Heart right ventricle (tissue), 16 donors: Measurements from ENCODE around the gene TEX22. TPM values are rescaled to one million over a fixed set of nuclear protein-coding genes. Genes with fewer than 3 reads are reported as not detected.
A peak's percentile ranks its signal among the peaks of the same experiment; 100 is the strongest.

ENCODE experiments used
- ATAC-seq, 8 donors: fragments of 200-7000 bp; cut with Tn5 transposase; one replicate each; pipeline ENCODE4 v1.9.1; 2020; ENCODE audit warnings: mild to moderate bottlenecking in 8 of 8, moderate library complexity in 8 of 8, moderate number of reproducible peaks in 1 of 8
- DNase-seq, 2 donors: peaks; one replicate each; pipeline ENCODE4 v3.0.0-alpha.2; 2020
- H3K27ac ChIP-seq, 10 donors: fragments of 200-600 bp; sonication (generic) in 2 of 10; one replicate each; pipeline versions ENCODE4 v1.5.0 to v1.8.0; 2020 to 2022; ENCODE audit warnings: mild to moderate bottlenecking in 3 of 10
- H3K27me3 ChIP-seq, 7 donors: fragments of 200-600 bp; one replicate each; pipeline ENCODE4 v1.8.0; 2021 to 2022; ENCODE audit warnings: mild to moderate bottlenecking in 2 of 7
- H3K36me3 ChIP-seq, 9 donors: fragments of 200-600 bp; sonication (generic) in 1 of 9; one replicate each; pipeline versions ENCODE4 v1.5.0 to v1.8.0; 2020 to 2022; ENCODE audit warnings: mild to moderate bottlenecking in 2 of 9
- H3K4me1 ChIP-seq, 9 donors: fragments of 200-600 bp; sonication (generic) in 1 of 9; one replicate each; pipeline versions ENCODE4 v1.5.0 to v1.8.0; 2020 to 2022; ENCODE audit warnings: mild to moderate bottlenecking in 4 of 9
- H3K4me3 ChIP-seq, 10 donors: fragments of 200-600 bp; sonication (generic) in 2 of 10; one replicate each; pipeline versions ENCODE4 v1.5.0 to v1.8.0; 2020 to 2022; ENCODE audit warnings: mild to moderate bottlenecking in 7 of 10, moderate library complexity in 2 of 10
- H3K9me3 ChIP-seq, 11 donors: fragments of 200-600 bp in 10 of 11; sonication (generic) in 2 of 11; one replicate each; pipeline versions ENCODE4 v1.5.0 to v1.8.0; 2013 to 2022; ENCODE audit warnings: mild to moderate bottlenecking in 2 of 11, control low read depth in 1 of 11, moderate library complexity in 1 of 11
- WGBS, 2 donors: extraction: QIAGEN DNeasy Blood & Tissue Kit; methylation state at CpG; one replicate each; pipeline ENCODE4 v1.1.7; 2013; ENCODE audit warnings: inconsistent platforms in 1 of 2; 5-methylcytosine and 5-hydroxymethylcytosine counted together
- intact Hi-C, 10 donors: fragments of 100-400 bp; cut with DNase I; formaldehyde crosslinking; loops; one replicate each; pipeline versions ENCODE4 v1.11.1 to v1.14.2; 2022
- polyA plus RNA-seq, 2 donors: library from polyadenylated mRNA; stranded (reverse); fragments of 200-250 nt; gene quantifications; one replicate each; pipeline ENCODE4 v1.2.3, GENCODE V29; 2013
- total RNA-seq, 10 donors: library from RNA; stranded (reverse); fragmentation: NEBNext Ultra II Directional in 3 of 10; extraction: Animal tissue kit (Norgen Biotek cat#: 25700) in 3 of 10; gene quantifications; one replicate each; pipeline versions ENCODE4 v1.2.1 to v1.2.4, GENCODE V29; 2021 to 2023
- TF ChIP-seq, protein P1 (sequence below), 9 donors: fragments of 200-600 bp; sonication (generic) in 2 of 9; IDR thresholded peaks; one replicate each; pipeline versions ENCODE4 v1.5.0 to v1.8.0; 2021 to 2022; ENCODE audit warnings: antibody characterized with exemption in 9 of 9, mild to moderate bottlenecking in 5 of 9, moderate library complexity in 1 of 9
- donor health status: Arrhythmogenic right ventricular cardiomyopathy.
- donor health status: ischemic (EF 13 %, LVEDD 7.1; RV severe dilation, severe dysfunction).
- donor health status: healthy with polysubstance abuse.
- donor health status: DM: no; HTN: yes; CAD: no.
- donor health status: DM: no; HTN: no; CAD: no.
- donor health status: ischemic (EF 25% LVEDD 6.9; RV normal size, moderate dysfunction).
- donor health status: ischemic (EF 25% LVEDD 5.7; RV mildly dilated, moderate dysfunction).
- donor health status: healthy.
- donor health status: DM: yes; HTN: yes; CAD: no.
- donor health status: Ischemic cardiomyopathy.
- donor health status: ischemic (EF 35%, LVEDD 5.7; RV mildly dilated, moderate dysfunction).
- donor health status: nonischemic (EF 11% LVEDD 7.7; RV severe dilation, severe dysfunction).
- donor health status: DM: yes; HTN: yes; CAD: no.
- donor health status: PGD.
- donor health status: ischemic (EF 29% LVEDD 5.4; RV normal size, mild dysfunction).
- donor health status: nonischemic (EF 23%, LVEDD 6.1; RV moderate dilation, normal function).

The TEX22 gene
- total and polyA plus RNA-seq, 12 donors, result 0.07 to 2.0 (median 0.66) TPM; not detected in 2

DNA sequence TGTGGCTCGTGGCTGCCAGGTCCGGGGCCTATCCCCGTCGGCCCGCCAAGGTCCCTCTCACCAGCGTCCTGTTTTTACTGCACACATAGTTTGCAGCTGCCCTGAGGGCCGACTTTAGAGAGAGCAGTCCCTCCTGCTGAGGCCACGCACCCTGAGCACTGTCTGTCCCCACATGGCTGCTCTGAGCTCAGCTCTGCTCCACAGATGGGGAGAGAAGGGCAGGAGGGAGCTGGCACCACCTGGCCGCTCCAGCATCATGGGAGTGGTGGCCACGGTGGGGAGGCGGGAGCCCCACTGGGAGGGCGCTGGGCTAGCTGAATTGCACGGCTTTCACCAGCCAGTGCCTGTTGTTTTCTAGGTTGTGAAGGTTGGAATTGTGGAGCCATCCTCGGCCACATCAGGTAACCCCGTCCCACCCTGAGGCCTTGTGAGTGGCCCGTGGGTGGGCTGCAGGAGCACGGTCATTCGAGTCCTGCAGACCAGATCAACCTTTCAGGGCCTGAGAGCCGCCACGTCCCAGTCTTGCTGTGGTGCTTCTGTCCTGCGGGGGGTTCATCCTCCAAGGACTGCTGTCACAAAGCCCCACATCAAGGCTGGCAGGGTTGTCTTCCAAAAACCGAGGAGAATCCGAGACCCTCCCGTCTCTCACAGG, 7.4 kb upstream of the TEX22 start:
- Histone ChIP-seq H3K36me3 (peaks cover 0 to 68% (median 0%) of the 10 kb centered on the region in 9 donors), H3K27me3 (no peaks in the 10 kb centered on the region), H3K4me3 (no peak overlapping the region), H3K27ac (peak overlapping the region in 3 of 10 donors; percentile 15 to 83 (median 56)), H3K4me1 (peaks cover 0 to 58% (median 0%) of the 10 kb centered on the region in 9 donors), H3K9me3 (no peaks in the 10 kb centered on the region)
- DNase-seq (no peak), ATAC-seq (no peak)
- TF ChIP-seq, protein P1, sequence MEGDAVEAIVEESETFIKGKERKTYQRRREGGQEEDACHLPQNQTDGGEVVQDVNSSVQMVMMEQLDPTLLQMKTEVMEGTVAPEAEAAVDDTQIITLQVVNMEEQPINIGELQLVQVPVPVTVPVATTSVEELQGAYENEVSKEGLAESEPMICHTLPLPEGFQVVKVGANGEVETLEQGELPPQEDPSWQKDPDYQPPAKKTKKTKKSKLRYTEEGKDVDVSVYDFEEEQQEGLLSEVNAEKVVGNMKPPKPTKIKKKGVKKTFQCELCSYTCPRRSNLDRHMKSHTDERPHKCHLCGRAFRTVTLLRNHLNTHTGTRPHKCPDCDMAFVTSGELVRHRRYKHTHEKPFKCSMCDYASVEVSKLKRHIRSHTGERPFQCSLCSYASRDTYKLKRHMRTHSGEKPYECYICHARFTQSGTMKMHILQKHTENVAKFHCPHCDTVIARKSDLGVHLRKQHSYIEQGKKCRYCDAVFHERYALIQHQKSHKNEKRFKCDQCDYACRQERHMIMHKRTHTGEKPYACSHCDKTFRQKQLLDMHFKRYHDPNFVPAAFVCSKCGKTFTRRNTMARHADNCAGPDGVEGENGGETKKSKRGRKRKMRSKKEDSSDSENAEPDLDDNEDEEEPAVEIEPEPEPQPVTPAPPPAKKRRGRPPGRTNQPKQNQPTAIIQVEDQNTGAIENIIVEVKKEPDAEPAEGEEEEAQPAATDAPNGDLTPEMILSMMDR (IDR thresholded peaks at IDR 0.05), result no peak
- 91 to 92% methylated on average over 24 of the region's 24 CpGs for WGBS, 2 donors
- intact Hi-C loops, result loop anchor here in 1 of 10 donors (10.0 kb wide), 1 partner anchor 94 kb away; the partner anchor contains the start of gene CRIP1

DNA sequence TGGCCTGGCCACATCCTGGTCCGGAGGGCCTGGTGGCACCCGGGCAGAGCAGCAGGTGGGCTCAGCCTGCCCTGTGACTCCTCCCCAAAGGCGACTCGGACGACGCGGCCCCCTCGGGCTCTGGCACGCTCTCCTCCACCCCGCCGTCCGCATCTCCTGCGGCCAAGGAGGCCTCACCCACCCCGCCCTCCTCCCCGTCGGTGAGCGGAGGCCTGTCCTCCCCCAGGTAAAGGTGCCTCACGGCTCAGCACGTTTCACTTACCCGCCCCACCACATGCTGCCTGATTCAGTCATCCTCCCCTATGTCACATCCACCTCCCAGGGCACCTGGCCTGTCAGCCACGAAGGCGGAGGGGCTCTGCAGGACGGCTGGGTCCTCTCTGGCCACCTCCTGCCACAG, 6.8 kb upstream of the TEX22 start:
- H3K4me1 ChIP-seq, result peaks cover 0 to 61% (median 0%) of the 10 kb centered on the region in 9 donors
- no peak overlapping the region for H3K27ac ChIP-seq
- ATAC-seq (no peak), DNase-seq (peak in 1 of 2 donors; percentile 16)
- TF ChIP-seq, protein P1 (IDR thresholded peaks at IDR 0.05), result no peak
- H3K4me3 ChIP-seq, result no peak overlapping the region
- intact Hi-C loops, result loop anchor here in 1 of 10 donors (10.0 kb wide), 1 partner anchor 93 kb away; the partner anchor contains the start of gene CRIP1
- no peaks in the 10 kb centered on the region for H3K9me3 ChIP-seq
- WGBS, 2 donors, result 92 to 93% methylated on average over 23 of the region's 23 CpGs
- H3K27me3 ChIP-seq, result no peaks in the 10 kb centered on the region
- peaks cover 0 to 63% (median 0%) of the 10 kb centered on the region in 9 donors for H3K36me3 ChIP-seq

DNA sequence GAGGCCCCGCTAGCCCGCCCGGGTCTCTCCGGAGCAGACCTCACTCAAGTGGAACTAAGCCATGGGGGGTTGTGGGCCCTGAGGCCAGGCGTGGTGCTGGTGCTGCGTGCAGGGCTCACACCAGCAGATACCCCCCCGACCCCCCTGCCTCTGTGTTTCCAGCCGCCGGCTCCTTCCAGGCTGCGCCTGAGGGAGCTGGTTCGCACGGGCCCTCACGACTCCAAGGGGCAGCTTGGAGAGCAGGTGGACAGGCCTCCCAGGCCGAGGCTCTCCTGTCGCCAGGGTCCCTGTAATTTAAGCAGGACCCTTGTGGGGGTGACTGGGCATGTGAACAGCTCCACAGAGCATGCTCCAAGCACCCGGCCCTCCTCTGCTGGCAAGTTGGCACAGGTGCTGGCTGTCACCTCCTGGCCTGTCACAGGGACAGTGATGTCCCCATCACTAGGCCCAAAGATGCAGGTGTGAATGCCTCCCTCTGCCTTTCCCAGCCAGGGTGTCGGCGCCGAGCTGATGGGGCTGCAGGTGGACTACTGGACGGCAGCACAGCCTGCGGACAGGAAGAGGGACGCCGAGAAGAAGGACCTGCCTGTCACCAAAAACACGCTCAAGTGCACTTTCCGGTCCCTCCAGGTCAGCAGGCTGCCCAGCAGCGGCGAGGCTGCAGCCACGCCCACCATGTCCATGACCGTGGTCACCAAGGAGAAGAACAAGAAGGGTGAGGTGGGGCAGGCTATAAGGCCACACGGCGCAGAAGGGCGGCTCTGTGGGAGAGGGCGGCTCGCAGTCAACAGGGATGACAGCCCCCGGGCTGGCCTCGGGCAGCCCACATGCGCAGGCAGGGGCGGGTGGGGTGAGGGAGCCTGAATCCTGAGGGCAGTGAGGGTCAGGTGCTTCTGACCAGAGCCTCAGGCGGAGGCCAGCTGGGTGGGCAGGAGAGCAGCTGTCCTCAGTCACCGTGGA, 5.9 kb upstream of the TEX22 start:
- no peak for ATAC-seq
- DNase-seq, result no peak
- Histone ChIP-seq H3K27me3 (no peaks in the 10 kb centered on the region), H3K9me3 (no peaks in the 10 kb centered on the region), H3K4me3 (no peak overlapping the region), H3K36me3 (peaks cover 0 to 55% (median 0%) of the 10 kb centered on the region in 9 donors), H3K4me1 (peaks cover 0 to 69% (median 2%) of the 10 kb centered on the region in 9 donors), H3K27ac (no peak overlapping the region)
- TF ChIP-seq, protein P1 (IDR thresholded peaks at IDR 0.05), result no peak
- 92 to 95% methylated on average over 40 of the region's 40 CpGs for WGBS, 2 donors
- intact Hi-C loops, result loop anchor here in 1 of 10 donors (10.0 kb wide), 1 partner anchor 92 kb away; the partner anchor contains the start of gene CRIP1

DNA sequence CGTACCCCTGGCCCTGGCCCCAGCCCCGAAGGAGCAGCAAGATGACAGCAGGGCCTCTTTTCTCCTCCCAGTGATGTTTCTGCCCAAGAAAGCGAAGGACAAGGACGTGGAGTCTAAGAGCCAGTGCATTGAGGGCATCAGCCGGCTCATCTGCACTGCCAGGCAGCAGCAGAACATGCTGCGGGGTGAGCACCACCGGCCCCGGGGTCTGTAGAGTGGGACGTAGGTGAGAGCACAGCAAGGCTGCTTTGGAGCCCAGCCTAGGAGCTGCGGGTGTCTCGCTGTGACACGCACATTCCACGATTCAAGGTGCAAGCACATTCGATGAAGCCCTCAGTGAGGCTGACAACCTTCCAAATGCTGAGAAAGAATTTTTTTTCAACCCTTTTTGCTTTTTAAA, 5.2 kb upstream of the TEX22 start:
- TF ChIP-seq, protein P1 (IDR thresholded peaks at IDR 0.05), result no peak
- no peak for ATAC-seq
- H3K4me1 ChIP-seq, result peaks cover 3 to 68% (median 7%) of the 10 kb centered on the region in 9 donors
- H3K27me3 ChIP-seq, result no peaks in the 10 kb centered on the region
- WGBS, 2 donors, result 95 to 97% methylated on average over 14 of the region's 14 CpGs
- H3K36me3 ChIP-seq, result peaks cover 0 to 47% (median 0%) of the 10 kb centered on the region in 9 donors
- no peak overlapping the region for H3K4me3 ChIP-seq
- H3K27ac ChIP-seq, result peak overlapping the region in 1 of 10 donors; percentile 56
- intact Hi-C loops, result loop anchor here in 1 of 10 donors (10.0 kb wide), 1 partner anchor 92 kb away; the partner anchor contains the start of gene CRIP1
- no peaks in the 10 kb centered on the region for H3K9me3 ChIP-seq
- no peak for DNase-seq
